Prostate gland (tissue), 2 donors: Measurements from ENCODE around the gene RASGRF2.

Experiments used
- CTCF ChIP-seq, 4 experiments: fragments of 200-600 bp in 2 of 4; fragments of 450-650 bp in 2 of 4; sonication (generic) in 2 of 4; IDR thresholded peaks; 1 replicate in 3 of 4; 2 replicates in 1 of 4; pipeline ENCODE4 v1.5.1; 2016 to 2019; ENCODE audit warnings: antibody characterized with exemption in 4 of 4, mild to moderate bottlenecking in 2 of 4, moderate library complexity in 2 of 4
- POLR2AphosphoS5 ChIP-seq: sonication (generic); formaldehyde crosslinking; IDR thresholded peaks from one replicate; pipeline ENCODE4 v1.6.1; 2017; ENCODE audit warnings: antibody characterized with exemption

GRCh38 chr5:81244451-81244850 is 284.3 kb downstream of the RASGRF2 start:
- no peak for TF ChIP-seq CTCF (IDR thresholded peaks at IDR 0.05)
- no peak for TF ChIP-seq POLR2AphosphoS5
